Neural cell (in vitro differentiated cells): ENCODE results near the gene TMEM131L. TPM values are rescaled to one million over a fixed set of nuclear protein-coding genes. Genes with fewer than 3 reads are reported as not detected.
"Not testable (repeated sequence)": the region's sequence is repeated elsewhere in the genome, so short reads cannot be mapped to it uniquely, and the experiment has no call there.

Experiments
- H2AFZ ChIP-seq: fragments of 200-600, 300-800 bp; sonication (generic), shearing (Covaris generic); 2 replicates; pipeline ENCODE4 v1.6.0; 2014; ENCODE audit warnings: low read depth, mild to moderate bottlenecking, antibody characterized with exemption, low read length, moderate library complexity
- H3F3A ChIP-seq: fragments of 200-600 bp; shearing (Covaris generic); 2 replicates; pipeline ENCODE4 v1.6.1; 2016; ENCODE audit warnings: mild to moderate bottlenecking, moderate library complexity, mixed read lengths, antibody characterized with exemption, low read length; ENCODE audit not compliant: insufficient read depth, poor library complexity, severe bottlenecking
- H3K27ac ChIP-seq: fragments of 200-600, 300-800 bp; sonication (generic), shearing (Covaris generic); 2 replicates; pipeline ENCODE4 v1.5.1; 2014; ENCODE audit warnings: mild to moderate bottlenecking, low read length, moderate library complexity
- H3K27me3 ChIP-seq: fragments of 300-800, 200-600 bp; sonication (generic), shearing (Covaris generic); 2 replicates; pipeline ENCODE4 v1.6.0; 2014; ENCODE audit warnings: mild to moderate bottlenecking, low read depth, low read length, moderate library complexity; ENCODE audit not compliant: insufficient read depth
- H3K36me3 ChIP-seq: fragments of 300-800, 200-600 bp; sonication (generic), shearing (Covaris generic); 2 replicates; pipeline ENCODE4 v1.5.1; 2014; ENCODE audit warnings: mild to moderate bottlenecking, antibody characterized with exemption, low read length, moderate library complexity; ENCODE audit not compliant: insufficient read depth
- H3K4me2 ChIP-seq: fragments of 300-800, 200-600 bp; sonication (generic), shearing (Covaris generic); 2 replicates; pipeline ENCODE4 v1.6.0; 2014; ENCODE audit warnings: mild to moderate bottlenecking, low read length
- H3K4me3 ChIP-seq: fragments of 300-800, 200-600 bp; sonication (generic), shearing (Covaris generic); 2 replicates; pipeline ENCODE4 v1.5.1; 2014; ENCODE audit warnings: mild to moderate bottlenecking, low read length, moderate library complexity
- H3K79me2 ChIP-seq: fragments of 200-600 bp; shearing (Covaris generic); replicated peaks from 2 replicates; pipeline ENCODE4 v1.6.0; 2014; ENCODE audit warnings: mild to moderate bottlenecking, low read length, moderate library complexity; ENCODE audit not compliant: insufficient read depth
- H3K9ac ChIP-seq: fragments of 300-800, 200-600 bp; sonication (generic), shearing (Covaris generic); 2 replicates; pipeline ENCODE4 v1.6.1; 2016; ENCODE audit warnings: mild to moderate bottlenecking, low read length, mixed read lengths
- H3K9me2 ChIP-seq: fragments of 200-600 bp; shearing (Covaris generic); 2 replicates; pipeline ENCODE4 v1.6.1; 2016; ENCODE audit warnings: mild to moderate bottlenecking, low read length, mixed read lengths; ENCODE audit not compliant: insufficient read depth
- H3K9me3 ChIP-seq: fragments of 200-600, 300-800 bp; sonication (generic), shearing (Covaris generic); 2 replicates; pipeline ENCODE4 v1.6.1; 2016; ENCODE audit warnings: mild to moderate bottlenecking, mixed run types, low read length, moderate library complexity, mixed read lengths
- H4K20me1 ChIP-seq: fragments of 200-600 bp; shearing (Covaris generic); 2 replicates; pipeline ENCODE4 v1.6.1; 2016; ENCODE audit warnings: mild to moderate bottlenecking, mixed run types; ENCODE audit not compliant: insufficient read depth
- CTCF ChIP-seq: fragments of 450-650 bp; IDR thresholded peaks from 2 replicates; pipeline ENCODE4 v1.5.1; 2014; ENCODE audit warnings: antibody characterized with exemption, mild to moderate bottlenecking, moderate library complexity; ENCODE audit not compliant: poor library complexity, severe bottlenecking
- EP300 ChIP-seq: fragments of 450-650 bp; conservative IDR thresholded peaks from 2 replicates; pipeline ENCODE4 v1.6.1; 2014; ENCODE audit warnings: antibody characterized with exemption, mild to moderate bottlenecking, moderate library complexity; ENCODE audit not compliant: poor library complexity, severe bottlenecking
- EZH2 ChIP-seq: fragments of 200-600, 300-800 bp; shearing (Covaris generic), sonication (generic); IDR thresholded peaks from 2 replicates; pipeline ENCODE4 v1.6.1; 2014; ENCODE audit warnings: antibody characterized with exemption, low read length, borderline replicate concordance, mild to moderate bottlenecking; ENCODE audit not compliant: insufficient read depth, poor library complexity, severe bottlenecking
- MXI1 ChIP-seq: fragments of 450-650 bp; conservative IDR thresholded peaks from 2 replicates; pipeline ENCODE4 v1.6.1; 2014; ENCODE audit warnings: antibody characterized with exemption, mild to moderate bottlenecking; ENCODE audit not compliant: poor library complexity, severe bottlenecking
- POLR2AphosphoS5 ChIP-seq: IDR thresholded peaks from 2 replicates; pipeline ENCODE4 v1.6.1; 2012
- RAD21 ChIP-seq: fragments of 450-650 bp; conservative IDR thresholded peaks from 2 replicates; pipeline ENCODE4 v1.6.1; 2014; ENCODE audit warnings: antibody characterized with exemption, mild to moderate bottlenecking, moderate library complexity
- SMC3 ChIP-seq: fragments of 450-650 bp; conservative IDR thresholded peaks from 2 replicates; pipeline ENCODE4 v1.6.1; 2014; ENCODE audit warnings: antibody characterized with exemption, mild to moderate bottlenecking, moderate library complexity; ENCODE audit not compliant: poor library complexity
- TAF1 ChIP-seq: IDR thresholded peaks from 2 replicates; pipeline ENCODE4 v1.6.1; 2012; ENCODE audit warnings: low read depth
- polyA plus RNA-seq: library from polyadenylated mRNA; depleted of rRNA; stranded (reverse); fragments of >200 nt; gene quantifications from 2 replicates; pipeline ENCODE4 v1.2.3, GENCODE V29; 2014
- TF ChIP-seq, protein P1 (sequence below): IDR thresholded peaks from 2 replicates; pipeline ENCODE4 v1.6.1; 2012; ENCODE audit warnings: borderline replicate concordance

The TMEM131L gene
- polyA plus RNA-seq, 1 donor from 2014 or later: 11.1 TPM

GRCh38 chr4:153547520-153547919 lies 81.4 kb downstream of the TMEM131L start:
- no peaks in the 10 kb centered on the region for H3K36me3 ChIP-seq
- no peak overlapping the region for H3K9ac ChIP-seq
- no peaks in the 10 kb centered on the region for H3K9me2 ChIP-seq
- no peak overlapping the region for H3K4me2 ChIP-seq
- H4K20me1 ChIP-seq: no peaks in the 10 kb centered on the region
- H3K79me2 ChIP-seq: peaks cover 7% of the 10 kb centered on the region
- no peaks in the 10 kb centered on the region for H3F3A ChIP-seq
- no peak overlapping the region for H3K4me3 ChIP-seq
- H3K27me3 ChIP-seq: no peaks in the 10 kb centered on the region
- no peak overlapping the region for H2AFZ ChIP-seq
- H3K9me3 ChIP-seq: no peaks in the 10 kb centered on the region
- TF ChIP-seq TAF1 (no peak), POLR2AphosphoS5 (no peak), CTCF (no peak), SMC3 (no peak), EP300 (no peak), EZH2 (no peak)
- H3K27ac ChIP-seq: no peak overlapping the region

GRCh38 chr4:153548907-153549306 lies 82.7 kb downstream of the TMEM131L start:
- H3K9ac ChIP-seq, H3K79me2 ChIP-seq, H3K4me2 ChIP-seq, H3K9me3 ChIP-seq, H3K27ac ChIP-seq, H2AFZ ChIP-seq, H3K36me3 ChIP-seq, H3F3A ChIP-seq, H4K20me1 ChIP-seq, H3K27me3 ChIP-seq, H3K4me3 ChIP-seq, H3K9me2 ChIP-seq: not testable (repeated sequence)

DNA sequence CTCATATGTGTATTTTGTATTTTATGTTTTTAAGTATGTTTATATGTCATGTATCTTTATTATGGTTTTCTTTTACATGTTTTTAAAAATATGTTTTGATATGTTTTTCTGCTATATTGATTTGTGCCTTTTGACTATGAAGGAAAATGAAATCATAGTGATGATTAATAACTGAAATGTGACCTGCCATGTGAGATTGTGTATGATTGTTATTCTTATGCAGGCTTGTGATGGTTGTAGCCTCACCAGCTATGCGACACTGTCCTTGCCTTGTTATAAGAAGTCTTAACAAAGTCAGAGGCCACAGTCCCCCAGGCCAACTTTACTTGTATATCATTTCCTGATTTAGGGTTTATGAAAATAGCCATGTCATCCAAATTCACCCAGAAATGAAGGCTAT lies 83.2 kb downstream of the TMEM131L start:
- no peaks in the 10 kb centered on the region for H3K9me2 ChIP-seq
- H3K9me3 ChIP-seq: no peaks in the 10 kb centered on the region
- H3K27ac ChIP-seq: no peak overlapping the region
- H4K20me1 ChIP-seq: no peaks in the 10 kb centered on the region
- H2AFZ ChIP-seq: no peak overlapping the region
- H3F3A ChIP-seq: no peaks in the 10 kb centered on the region
- no peaks in the 10 kb centered on the region for H3K36me3 ChIP-seq
- no peak overlapping the region for H3K4me3 ChIP-seq
- TF ChIP-seq EZH2: no peak
- no peak for TF ChIP-seq POLR2AphosphoS5
- TF ChIP-seq EP300: no peak
- TF ChIP-seq MXI1: no peak
- TF ChIP-seq SMC3: no peak
- no peak for TF ChIP-seq RAD21
- TF ChIP-seq, protein P1, sequence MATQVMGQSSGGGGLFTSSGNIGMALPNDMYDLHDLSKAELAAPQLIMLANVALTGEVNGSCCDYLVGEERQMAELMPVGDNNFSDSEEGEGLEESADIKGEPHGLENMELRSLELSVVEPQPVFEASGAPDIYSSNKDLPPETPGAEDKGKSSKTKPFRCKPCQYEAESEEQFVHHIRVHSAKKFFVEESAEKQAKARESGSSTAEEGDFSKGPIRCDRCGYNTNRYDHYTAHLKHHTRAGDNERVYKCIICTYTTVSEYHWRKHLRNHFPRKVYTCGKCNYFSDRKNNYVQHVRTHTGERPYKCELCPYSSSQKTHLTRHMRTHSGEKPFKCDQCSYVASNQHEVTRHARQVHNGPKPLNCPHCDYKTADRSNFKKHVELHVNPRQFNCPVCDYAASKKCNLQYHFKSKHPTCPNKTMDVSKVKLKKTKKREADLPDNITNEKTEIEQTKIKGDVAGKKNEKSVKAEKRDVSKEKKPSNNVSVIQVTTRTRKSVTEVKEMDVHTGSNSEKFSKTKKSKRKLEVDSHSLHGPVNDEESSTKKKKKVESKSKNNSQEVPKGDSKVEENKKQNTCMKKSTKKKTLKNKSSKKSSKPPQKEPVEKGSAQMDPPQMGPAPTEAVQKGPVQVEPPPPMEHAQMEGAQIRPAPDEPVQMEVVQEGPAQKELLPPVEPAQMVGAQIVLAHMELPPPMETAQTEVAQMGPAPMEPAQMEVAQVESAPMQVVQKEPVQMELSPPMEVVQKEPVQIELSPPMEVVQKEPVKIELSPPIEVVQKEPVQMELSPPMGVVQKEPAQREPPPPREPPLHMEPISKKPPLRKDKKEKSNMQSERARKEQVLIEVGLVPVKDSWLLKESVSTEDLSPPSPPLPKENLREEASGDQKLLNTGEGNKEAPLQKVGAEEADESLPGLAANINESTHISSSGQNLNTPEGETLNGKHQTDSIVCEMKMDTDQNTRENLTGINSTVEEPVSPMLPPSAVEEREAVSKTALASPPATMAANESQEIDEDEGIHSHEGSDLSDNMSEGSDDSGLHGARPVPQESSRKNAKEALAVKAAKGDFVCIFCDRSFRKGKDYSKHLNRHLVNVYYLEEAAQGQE: no peak
- no peak for TF ChIP-seq TAF1
- TF ChIP-seq CTCF: no peak
- H3K79me2 ChIP-seq: peaks cover 7% of the 10 kb centered on the region
- H3K9ac ChIP-seq: no peak overlapping the region
- H3K4me2 ChIP-seq: no peak overlapping the region
- no peaks in the 10 kb centered on the region for H3K27me3 ChIP-seq
